GM18508 (cell line): ENCODE results near the gene AHR.
"Not testable (repeated sequence)": the region's sequence is repeated elsewhere in the genome, so short reads cannot be mapped to it uniquely, and the experiment has no call there.

Experiments used
- ATAC-seq: cut with Tn5 transposase; IDR thresholded peaks from one replicate; pipeline ENCODE4 v1.9.1; 2021; ENCODE audit warnings: moderate number of reproducible peaks; ENCODE audit not compliant: insufficient read depth, unreplicated experiment

Gene AHR

GRCh38 chr7:17370901-17371585, 72.6 kb downstream of the AHR start:
- no peak for ATAC-seq

GRCh38 chr7:17371671-17372524, 73.4 kb downstream of the AHR start:
- no peak for ATAC-seq

- no peak for ATAC-seq
Measured at GRCh38 chr7:17374157-17374556, 75.7 kb downstream of the AHR start.

- ATAC-seq = no peak
Measured at GRCh38 chr7:17374654-17375053, 76.2 kb downstream of the AHR start.

GRCh38 chr7:17376595-17376994, 78.1 kb downstream of the AHR start:
- no peak for ATAC-seq

GRCh38 chr7:17380736-17381662, 82.5 kb downstream of the AHR start:
- no peak for ATAC-seq

- ATAC-seq = not testable (repeated sequence)
Measured at GRCh38 chr7:17382408-17383354, 84.2 kb downstream of the AHR start.

GRCh38 chr7:17384400-17384799, 85.9 kb downstream of the AHR start:
- ATAC-seq = no peak

GRCh38 chr7:17385612-17386011, 87.2 kb downstream of the AHR start:
- ATAC-seq = no peak

- no peak for ATAC-seq
Measured at GRCh38 chr7:17390392-17390791, 91.9 kb downstream of the AHR start.

- no peak for ATAC-seq
Measured at GRCh38 chr7:17391366-17391765, 92.9 kb downstream of the AHR start.

GRCh38 chr7:17392846-17393245, 94.4 kb downstream of the AHR start:
- no peak for ATAC-seq

GRCh38 chr7:17394563-17394962, 96.1 kb downstream of the AHR start:
- not testable (repeated sequence) for ATAC-seq
